Smooth muscle cell (in vitro differentiated cells): ENCODE results near the gene ST3GAL5. TPM values are rescaled to one million over a fixed set of nuclear protein-coding genes. Genes with fewer than 3 reads are reported as not detected.
A peak's percentile ranks its signal among the peaks of the same experiment; 100 is the strongest.
"Not testable (repeated sequence)": the region's sequence is repeated elsewhere in the genome, so short reads cannot be mapped to it uniquely, and the experiment has no call there.

Experiments used
- DNase-seq: peaks from one replicate; lab custom pipeline; 2025; ENCODE audit not compliant: unreplicated experiment; lab: John Stamatoyannopoulos, UW
- H2AFZ ChIP-seq: fragments of 200-600 bp; sonication (generic); 2 replicates; pipeline ENCODE4 v1.6.0; 2016; ENCODE audit warnings: antibody characterized with exemption, low read depth, mild to moderate bottlenecking
- H3F3A ChIP-seq: fragments of 200-600 bp; sonication (generic); 2 replicates; pipeline ENCODE4 v1.6.0; 2017; ENCODE audit warnings: antibody characterized with exemption, low read depth
- H3K27ac ChIP-seq: fragments of 200-600 bp; sonication (generic); 2 replicates; pipeline ENCODE4 v1.5.1; 2016; ENCODE audit warnings: low read depth, mild to moderate bottlenecking
- H3K27me3 ChIP-seq: fragments of 200-600 bp; sonication (generic); 2 replicates; pipeline ENCODE4 v1.6.1; 2016; ENCODE audit warnings: low read depth, mild to moderate bottlenecking
- H3K36me3 ChIP-seq: fragments of 200-600 bp; sonication (generic); 2 replicates; pipeline ENCODE4 v1.5.1; 2016; ENCODE audit warnings: low read depth
- H3K4me1 ChIP-seq: fragments of 200-600 bp; sonication (generic); 2 replicates; pipeline ENCODE4 v1.5.1; 2016; ENCODE audit warnings: low read depth
- H3K4me2 ChIP-seq: fragments of 200-600 bp; sonication (generic); 2 replicates; pipeline ENCODE4 v1.6.0; 2016; ENCODE audit warnings: mild to moderate bottlenecking
- H3K4me3 ChIP-seq: fragments of 200-600 bp; sonication (generic); 2 replicates; pipeline ENCODE4 v1.5.1; 2016; ENCODE audit warnings: mild to moderate bottlenecking
- H3K79me2 ChIP-seq: fragments of 200-600 bp; sonication (generic); 2 replicates; pipeline ENCODE4 v1.6.0; 2016; ENCODE audit warnings: low read depth, mild to moderate bottlenecking
- H3K9ac ChIP-seq: fragments of 200-600 bp; sonication (generic); 2 replicates; pipeline ENCODE4 v1.6.0; 2016; ENCODE audit warnings: low read depth
- H3K9me3 ChIP-seq: fragments of 200-600 bp; sonication (generic); replicated peaks from 2 replicates; pipeline ENCODE4 v1.5.1; 2016; ENCODE audit warnings: low read depth
- H4K20me1 ChIP-seq: fragments of 200-600 bp; sonication (generic); 2 replicates; pipeline ENCODE4 v1.6.0; 2016; ENCODE audit warnings: low read depth
- CTCF ChIP-seq: fragments of 200-600 bp; sonication (generic); IDR thresholded peaks from 2 replicates; pipeline ENCODE4 v1.5.1; 2017; ENCODE audit warnings: borderline replicate concordance, mild to moderate bottlenecking, antibody characterized with exemption; ENCODE audit not compliant: insufficient read depth, poor library complexity, severe bottlenecking
- WGBS: methylation state at CpG from one replicate; pipeline ENCODE4 v1.1.7; 2016; ENCODE audit warnings: low lambda C conversion rate; 5-methylcytosine and 5-hydroxymethylcytosine counted together
- polyA plus RNA-seq: library from polyadenylated mRNA; unstranded; fragments of >200 nt; fragmentation: Nextera tagmentation; extraction: Ambion mirVana; gene quantifications from 2 replicates; pipeline ENCODE4 v1.2.1, GENCODE V29; 2016
- total RNA-seq: library from RNA; depleted of rRNA; stranded (reverse); fragments of >200 nt; gene quantifications from 2 replicates; pipeline ENCODE4 v1.2.3, GENCODE V29; 2014

ST3GAL5 gene
- total and polyA plus RNA-seq, 2 experiments from 2014 or later: 10.9 to 26.4 TPM

GRCh38 chr2:85933753-85934594 lies 45.2 kb upstream of the ST3GAL5 start:
- Histone ChIP-seq H3K9me3 (no peaks in the 10 kb centered on the region), H3K4me1 (peaks cover 15% of the 10 kb centered on the region), H3K27me3 (no peaks in the 10 kb centered on the region), H3K4me2 (peak overlapping the region; percentile 63), H2AFZ (no peak overlapping the region), H3K79me2 (no peaks in the 10 kb centered on the region), H3K4me3 (no peak overlapping the region), H3K27ac (peak overlapping the region; percentile 82), H3K9ac (no peak overlapping the region), H3F3A (peaks cover 14% of the 10 kb centered on the region), H3K36me3 (no peaks in the 10 kb centered on the region), H4K20me1 (no peaks in the 10 kb centered on the region)
- no peak for DNase-seq
- WGBS: 46% methylated on average over 7 of the region's 7 CpGs
- no peak for TF ChIP-seq CTCF

- not testable (repeated sequence) for H3K79me2 ChIP-seq, DNase-seq, H3K9ac ChIP-seq, H3K27ac ChIP-seq, H3K9me3 ChIP-seq, H4K20me1 ChIP-seq, H3K4me3 ChIP-seq, H3K4me2 ChIP-seq, H3K36me3 ChIP-seq, H3K27me3 ChIP-seq, H2AFZ ChIP-seq
- peaks cover 12% of the 10 kb centered on the region for H3F3A ChIP-seq
- H3K4me1 ChIP-seq: peaks cover 11% of the 10 kb centered on the region
- WGBS: 70% methylated on average over 7 of the region's 7 CpGs
Measured at GRCh38 chr2:85931151-85931550, 42.4 kb upstream of the ST3GAL5 start.

GRCh38 chr2:85930129-85931124 lies 41.6 kb upstream of the ST3GAL5 start:
- Histone ChIP-seq H3F3A (peaks cover 8% of the 10 kb centered on the region), H4K20me1 (no peaks in the 10 kb centered on the region), H3K79me2 (no peaks in the 10 kb centered on the region), H3K36me3 (no peaks in the 10 kb centered on the region), H3K4me2 (no peak overlapping the region), H3K4me3 (no peak overlapping the region), H3K9ac (no peak overlapping the region), H3K4me1 (peaks cover 6% of the 10 kb centered on the region), H3K9me3 (no peaks in the 10 kb centered on the region), H3K27ac (no peak overlapping the region), H2AFZ (no peak overlapping the region), H3K27me3 (no peaks in the 10 kb centered on the region)
- no peak for TF ChIP-seq CTCF
- 89% methylated on average over 4 of the region's 4 CpGs for WGBS
- no peak for DNase-seq
